Measurements from ENCODE around the gene CEBPG.

The CEBPG gene

DNA sequence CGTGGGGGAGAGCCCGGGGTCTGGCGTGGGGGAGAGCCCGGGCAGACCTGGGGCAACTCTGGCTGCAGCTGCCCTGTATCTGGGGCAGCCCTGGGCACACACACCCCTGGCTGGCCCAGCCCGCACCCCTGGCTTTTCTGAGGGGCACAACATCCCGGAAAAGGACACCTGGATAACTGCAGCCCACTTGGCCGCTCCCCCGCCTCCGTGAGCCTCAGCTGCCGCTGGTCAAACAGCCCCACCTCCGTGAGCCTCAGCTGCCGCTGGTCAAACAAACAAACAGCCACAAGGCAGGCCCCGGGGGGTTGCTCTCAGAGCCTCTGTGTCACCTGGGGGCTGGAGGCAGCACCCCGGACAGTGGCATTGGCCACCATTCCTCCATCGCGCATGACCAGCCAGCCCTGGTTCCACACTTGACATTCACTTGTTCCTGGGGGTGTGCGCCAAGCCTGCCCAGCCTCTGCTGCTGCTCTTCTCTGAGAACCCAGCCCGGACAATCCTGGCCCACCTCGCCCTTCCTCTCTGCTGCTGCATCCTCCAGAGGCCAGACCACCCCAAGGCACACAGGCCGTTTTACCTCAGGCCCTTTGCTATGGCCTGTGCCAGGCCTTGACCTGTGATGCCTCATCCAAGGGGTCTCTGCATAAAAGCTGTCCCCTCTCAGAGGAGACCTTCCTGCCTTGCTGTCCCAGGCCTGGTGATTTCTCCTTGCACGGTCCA lies 19.9 kb downstream of the CEBPG start:
- Histone ChIP-seq H3K79me1 (ENCODE audit: low read depth, low read length) (peaks cover 24% of the 10 kb centered on the region), H2AK5ac (ENCODE audit: low read depth, low read length) (no peak overlapping the region), H2BK15ac (ENCODE audit: low read length) (no peak overlapping the region), H2BK12ac (ENCODE audit: low read length) (peak overlapping the region; percentile 22), H3K27me3 (ENCODE audit: control insufficient read depth in 3 of 3, insufficient read depth in 3 of 3, low read depth in 1 of 3, low read length in 3 of 3) (no peaks in the 10 kb centered on the region), H4K8ac (ENCODE audit: low read depth, low read length) (no peak overlapping the region), H3K4me1 (ENCODE audit: control insufficient read depth in 2 of 2, insufficient read depth in 1 of 2, low read depth in 1 of 2, low read length in 2 of 2) (peaks cover 7 to 21% of the 10 kb centered on the region in 2 donors), H3K9me3 (replicated peaks in 1 of 2; ENCODE audit: control insufficient read depth in 2 of 2, insufficient read depth in 1 of 2, low read depth in 1 of 2, low read length in 2 of 2) (no peaks in the 10 kb centered on the region), H3K4me3 (ENCODE audit: low read length in 2 of 2) (no peak overlapping the region), H2AFZ (ENCODE audit: low read length) (no peak overlapping the region), H2BK5ac (ENCODE audit: low read length) (no peak overlapping the region), H3K36me3 (replicated peaks in 1 of 2; ENCODE audit: control insufficient read depth in 2 of 2, insufficient read depth in 2 of 2, low read length in 2 of 2) (peaks cover 0 to 4% of the 10 kb centered on the region in 2 donors), H3K4ac (ENCODE audit: low read length) (no peak overlapping the region), H3K18ac (ENCODE audit: low read length) (peak overlapping the region; percentile 85), H2BK120ac (ENCODE audit: low read depth, low read length) (peak overlapping the region; percentile 47), H3K14ac (ENCODE audit: low read length) (peak overlapping the region; percentile 56), H4K91ac (ENCODE audit: low read depth, low read length, poor library complexity) (no peak overlapping the region), H3K27ac (replicated peaks; ENCODE audit: low read length) (no peak overlapping the region), H3K23ac (ENCODE audit: low read depth, low read length, poor library complexity) (peak overlapping the region; percentile 55), H3K4me2 (ENCODE audit: insufficient read depth, low read length, poor library complexity, severe bottlenecking) (no peak overlapping the region), H3K9ac (ENCODE audit: low read depth, low read length, poor library complexity) (peak overlapping the region; percentile 44)
- no CpG with 5 or more reads among the region's 21 CpGs for WGBS, 2 donors (ENCODE audit: extremely low coverage in 2 of 2, insufficient read length in 2 of 2, insufficient replicate concordance in 1 of 2)
- no peak for DNase-seq (ENCODE audit: low spot score)

DNA sequence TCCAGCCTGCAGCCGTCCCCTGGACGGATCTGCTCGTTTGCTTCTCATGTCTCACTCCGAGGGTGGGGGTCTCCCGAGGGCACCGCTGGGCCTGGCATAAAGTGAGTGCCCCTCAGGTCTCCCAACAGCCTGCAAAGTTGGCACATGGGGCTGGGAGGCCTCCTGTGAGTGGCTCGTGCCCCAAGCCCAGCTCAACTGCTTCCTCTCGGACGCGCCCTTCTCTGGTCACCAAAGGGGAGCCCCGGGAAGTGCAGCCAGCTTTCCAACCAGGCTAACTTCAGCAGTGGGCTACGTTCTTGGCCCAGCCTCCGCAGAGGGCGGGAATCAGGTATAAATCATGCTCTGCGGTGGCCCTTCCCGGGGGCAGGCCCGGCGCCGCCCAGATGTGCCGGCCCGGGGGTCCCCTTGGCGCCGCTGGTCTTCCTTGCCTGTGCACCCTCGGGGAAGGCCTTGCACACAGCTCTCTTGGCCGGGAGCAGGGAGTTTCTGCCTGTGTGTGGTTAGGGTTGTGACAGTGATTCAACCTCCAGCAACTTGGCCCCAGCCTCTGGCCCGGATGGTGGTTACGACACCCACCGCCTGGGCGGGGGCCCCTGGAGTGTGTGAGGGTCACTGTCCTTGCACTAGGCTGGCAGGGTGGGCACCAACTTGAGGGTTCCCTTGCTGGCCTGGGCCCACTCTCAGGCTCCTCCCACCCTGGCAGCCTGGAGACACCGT lies 20.7 kb downstream of the CEBPG start:
- WGBS, 2 donors (ENCODE audit: extremely low coverage in 2 of 2, insufficient read length in 2 of 2, insufficient replicate concordance in 1 of 2), result no CpG with 5 or more reads among the region's 30 CpGs
- Histone ChIP-seq H3K4ac (ENCODE audit: low read length) (no peak overlapping the region), H2AFZ (ENCODE audit: low read length) (no peak overlapping the region), H2BK12ac (ENCODE audit: low read length) (no peak overlapping the region), H3K18ac (ENCODE audit: low read length) (peak overlapping the region; percentile 38), H3K36me3 (replicated peaks in 1 of 2; ENCODE audit: control insufficient read depth in 2 of 2, insufficient read depth in 2 of 2, low read length in 2 of 2) (peaks cover 0 to 4% of the 10 kb centered on the region in 2 donors), H4K91ac (ENCODE audit: low read depth, low read length, poor library complexity) (no peak overlapping the region), H2AK5ac (ENCODE audit: low read depth, low read length) (no peak overlapping the region), H3K4me3 (ENCODE audit: low read length in 2 of 2) (no peak overlapping the region), H3K9ac (ENCODE audit: low read depth, low read length, poor library complexity) (no peak overlapping the region), H4K8ac (ENCODE audit: low read depth, low read length) (no peak overlapping the region), H3K14ac (ENCODE audit: low read length) (peak overlapping the region; percentile 56), H3K9me3 (replicated peaks in 1 of 2; ENCODE audit: control insufficient read depth in 2 of 2, insufficient read depth in 1 of 2, low read depth in 1 of 2, low read length in 2 of 2) (no peaks in the 10 kb centered on the region), H3K23ac (ENCODE audit: low read depth, low read length, poor library complexity) (peak overlapping the region; percentile 65), H3K79me1 (ENCODE audit: low read depth, low read length) (peaks cover 19% of the 10 kb centered on the region), H3K27me3 (ENCODE audit: control insufficient read depth in 3 of 3, insufficient read depth in 3 of 3, low read depth in 1 of 3, low read length in 3 of 3) (no peaks in the 10 kb centered on the region), H3K4me2 (ENCODE audit: insufficient read depth, low read length, poor library complexity, severe bottlenecking) (no peak overlapping the region), H3K4me1 (ENCODE audit: control insufficient read depth in 2 of 2, insufficient read depth in 1 of 2, low read depth in 1 of 2, low read length in 2 of 2) (peaks cover 7 to 21% of the 10 kb centered on the region in 2 donors), H3K27ac (replicated peaks; ENCODE audit: low read length) (no peak overlapping the region), H2BK5ac (ENCODE audit: low read length) (no peak overlapping the region), H2BK120ac (ENCODE audit: low read depth, low read length) (peak overlapping the region; percentile 47), H2BK15ac (ENCODE audit: low read length) (no peak overlapping the region)
- DNase-seq (ENCODE audit: low spot score), result no peak

DNA sequence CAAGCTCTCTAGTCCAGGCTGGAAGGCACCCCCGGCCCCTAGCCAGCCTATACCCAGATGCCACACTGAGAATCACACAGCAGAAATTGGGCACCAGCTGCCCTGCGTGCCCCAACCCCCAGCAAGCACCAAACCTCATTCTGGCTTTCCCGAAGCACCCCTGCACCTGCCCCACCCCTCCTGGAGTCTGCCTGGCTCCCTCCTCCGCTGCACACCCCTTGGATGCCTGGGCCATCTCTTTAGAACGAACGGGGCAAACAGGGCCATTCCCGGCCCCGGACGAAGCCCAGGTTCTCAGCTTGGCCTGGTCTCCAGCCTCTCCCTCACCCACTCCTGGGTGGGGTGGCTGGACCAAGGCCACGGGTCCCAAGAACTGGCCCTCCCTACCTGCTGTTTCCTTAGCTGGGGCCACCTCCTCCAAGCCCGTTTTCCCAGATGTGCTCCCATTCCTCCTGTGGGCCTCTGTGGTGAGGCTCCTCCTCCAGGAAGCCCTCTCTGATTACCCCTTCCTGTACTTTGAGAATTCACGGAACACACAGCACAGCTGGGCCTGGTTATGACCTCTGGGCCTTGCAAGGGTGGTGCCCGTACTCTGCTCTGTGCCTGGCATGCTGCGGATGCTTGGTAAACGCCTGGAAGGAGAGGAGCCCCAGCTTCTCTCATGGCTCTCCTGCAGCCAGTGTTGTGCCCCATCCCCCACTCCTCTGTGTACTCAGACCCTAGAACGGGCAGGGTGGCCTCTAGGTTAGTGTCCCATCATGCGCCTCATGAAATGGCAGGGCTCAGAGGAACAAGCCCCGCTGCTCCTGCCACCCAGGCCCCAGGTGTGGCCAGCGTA lies 21.4 kb downstream of the CEBPG start:
- no peak overlapping the region for H2AFZ ChIP-seq (ENCODE audit: low read length)
- H3K79me1 ChIP-seq (ENCODE audit: low read depth, low read length), result peaks cover 18% of the 10 kb centered on the region
- H3K36me3 ChIP-seq (replicated peaks in 1 of 2; ENCODE audit: control insufficient read depth in 2 of 2, insufficient read depth in 2 of 2, low read length in 2 of 2), result peaks cover 0 to 4% of the 10 kb centered on the region in 2 donors
- H4K8ac ChIP-seq (ENCODE audit: low read depth, low read length), result no peak overlapping the region
- no peak overlapping the region for H2BK15ac ChIP-seq (ENCODE audit: low read length)
- no peak overlapping the region for H3K4ac ChIP-seq (ENCODE audit: low read length)
- no peak overlapping the region for H3K18ac ChIP-seq (ENCODE audit: low read length)
- H3K4me3 ChIP-seq (ENCODE audit: low read length in 2 of 2), result no peak overlapping the region
- H3K27me3 ChIP-seq (ENCODE audit: control insufficient read depth in 3 of 3, insufficient read depth in 3 of 3, low read depth in 1 of 3, low read length in 3 of 3), result no peaks in the 10 kb centered on the region
- H2BK5ac ChIP-seq (ENCODE audit: low read length), result no peak overlapping the region
- DNase-seq (ENCODE audit: low spot score), result no peak
- H3K9me3 ChIP-seq (replicated peaks in 1 of 2; ENCODE audit: control insufficient read depth in 2 of 2, insufficient read depth in 1 of 2, low read depth in 1 of 2, low read length in 2 of 2), result no peaks in the 10 kb centered on the region
- H3K4me1 ChIP-seq (ENCODE audit: control insufficient read depth in 2 of 2, insufficient read depth in 1 of 2, low read depth in 1 of 2, low read length in 2 of 2), result peaks cover 7 to 19% of the 10 kb centered on the region in 2 donors
- H3K14ac ChIP-seq (ENCODE audit: low read length), result peak overlapping the region; percentile 56
- no CpG with 5 or more reads among the region's 19 CpGs for whole genome bisulfite sequencing, 2 donors (ENCODE audit: extremely low coverage in 2 of 2, insufficient read length in 2 of 2, insufficient replicate concordance in 1 of 2)
- H3K9ac ChIP-seq (ENCODE audit: low read depth, low read length, poor library complexity), result no peak overlapping the region
- H4K91ac ChIP-seq (ENCODE audit: low read depth, low read length, poor library complexity), result no peak overlapping the region
- H2BK120ac ChIP-seq (ENCODE audit: low read depth, low read length), result no peak overlapping the region
- peak overlapping the region; percentile 65 for H3K23ac ChIP-seq (ENCODE audit: low read depth, low read length, poor library complexity)
- no peak overlapping the region for H3K27ac ChIP-seq (replicated peaks; ENCODE audit: low read length)
- peak overlapping the region; percentile 81 for H2AK5ac ChIP-seq (ENCODE audit: low read depth, low read length)
- H3K4me2 ChIP-seq (ENCODE audit: insufficient read depth, low read length, poor library complexity, severe bottlenecking), result no peak overlapping the region
- peak overlapping the region; percentile 41 for H2BK12ac ChIP-seq (ENCODE audit: low read length)

Data from neuronal stem cell (in vitro differentiated cells).